Measurements from ENCODE around the gene GLI1. TPM values are rescaled to one million over a fixed set of nuclear protein-coding genes. Genes with fewer than 3 reads are reported as not detected.

Gene GLI1
- 0.11 and 0.26 TPM in 2 replicates for total RNA-seq

GRCh38 chr12:57459750-57460467 is at the start of gene GLI1:
Gene GLI1 (plus strand): TSS chr12:57459785. CDS start chr12:57463692, 3,907 bp downstream.

GRCh38 chr12:57430931-57431566 is 28.5 kb upstream of the GLI1 start, which contains the start of gene R3HDM2:
Gene R3HDM2 (minus strand): TSS chr12:57431043. CDS start chr12:57310428, 120,615 bp downstream.

GRCh38 chr12:57434517-57435223 is 24.9 kb upstream of the GLI1 start, which contains the start of gene INHBC:
Gene INHBC (plus strand): TSS chr12:57434784. CDS start chr12:57434887, 103 bp downstream.

GRCh38 chr12:57454566-57455373 is 4.8 kb upstream of the GLI1 start, which contains the start of gene INHBE:
Gene INHBE (plus strand): TSS chr12:57455307. CDS start chr12:57455537, 230 bp downstream.

GRCh38 chr12:57479376-57480115 is 20.0 kb downstream of the GLI1 start, which contains the start of gene ARHGAP9:
Gene ARHGAP9 (minus strand): TSS chr12:57479866. CDS start chr12:57479406, 460 bp downstream.

GRCh38 chr12:57487597-57488401 is 28.2 kb downstream of the GLI1 start, which contains the start of gene MARS1:
Gene MARS1 (plus strand): TSS chr12:57488068. CDS start chr12:57488091, 23 bp downstream.

GRCh38 chr12:57520053-57520818 is 60.7 kb downstream of the GLI1 start, which contains the start of gene DDIT3:
Gene DDIT3 (minus strand): TSS chr12:57520514. CDS start chr12:57517406, 3,108 bp downstream.

Small RNAs within 50 kb of the gene (small RNA-seq; reads per million reads assigned to genes)
- gene MIR616 (not detected), gene RNU6-879P (not detected)

Other genes starting within 250 kb of the GLI1 start
- 4.3 and 5.2 TPM in 2 replicates for gene NXPH4, start 243.0 kb upstream of the GLI1 start, total RNA-seq
- 251 and 302 TPM in 2 replicates for gene SHMT2, start 230.1 kb upstream of the GLI1 start, total RNA-seq
- gene STAC3, start 208.6 kb upstream of the GLI1 start, total RNA-seq = 0.54 and 0.65 TPM in 2 replicates
- 25.5 and 27.0 TPM in 2 replicates for gene R3HDM2, start 28.7 kb upstream of the GLI1 start, total RNA-seq
- gene INHBC, start 25.0 kb upstream of the GLI1 start, total RNA-seq = under 0.01 TPM in 1 of 2 replicates, not detected in the other
- 0.22 TPM in 1 of 2 replicates, not detected in the other for gene INHBE, start 4.5 kb upstream of the GLI1 start, total RNA-seq
- 0.22 TPM in 1 of 2 replicates, not detected in the other for gene ARHGAP9, start 20.1 kb downstream of the GLI1 start, total RNA-seq
- 108 and 113 TPM in 2 replicates for gene MARS1, start 28.3 kb downstream of the GLI1 start, total RNA-seq
- 40.5 and 59.5 TPM in 2 replicates for gene DDIT3, start 60.7 kb downstream of the GLI1 start, total RNA-seq
- gene MBD6, start 63.0 kb downstream of the GLI1 start, total RNA-seq = 3.8 and 5.2 TPM in 2 replicates
- 113 and 132 TPM in 2 replicates for gene DCTN2, start 87.4 kb downstream of the GLI1 start, total RNA-seq
- gene KIF5A, start 90.3 kb downstream of the GLI1 start, total RNA-seq = under 0.01 and 0.22 TPM in 2 replicates
- 23.5 and 26.2 TPM in 2 replicates for gene PIP4K2C, start 131.4 kb downstream of the GLI1 start, total RNA-seq
- gene DTX3, start 145.0 kb downstream of the GLI1 start, total RNA-seq = 9.4 and 11.2 TPM in 2 replicates
- gene ARHGEF25, start 151.7 kb downstream of the GLI1 start, total RNA-seq = 16.2 and 17.2 TPM in 2 replicates
- 1.0 and 2.9 TPM in 2 replicates for gene B4GALNT1, start 173.4 kb downstream of the GLI1 start, total RNA-seq
- gene OS9, start 234.3 kb downstream of the GLI1 start, total RNA-seq = 154 and 254 TPM in 2 replicates